ENCODE data around the gene UBE2E3. TPM values are rescaled to one million over a fixed set of nuclear protein-coding genes. Genes with fewer than 3 reads are reported as not detected.

Gene UBE2E3
- total and polyA plus RNA-seq, 2 of the 4 experiments (the other 2 are of a cell fraction) = 106 to 114 TPM

- POLR2A ChIA-PET (ENCODE audit: unreplicated experiment) = no interaction called here
Measured at GRCh38 chr2:180990794-180991193, 10.4 kb downstream of the UBE2E3 start.

More at GRCh38 chr2:180990794-180991193, 10.4 kb downstream of the UBE2E3 start:
- Histone ChIP-seq H3K27me3 (ENCODE audit: control insufficient read depth, insufficient read depth, low read length) (no peaks in the 10 kb centered on the region), H3K9me1 (ENCODE audit: insufficient read depth, low read length) (no peaks in the 10 kb centered on the region; the same call in 1 of the 2 replicates), H2AK9ac (replicated peaks; ENCODE audit: low read depth, low read length, poor library complexity) (no peak overlapping the region), H4K91ac (ENCODE audit: insufficient read depth, low read depth, low read length) (no peak overlapping the region), H3K36me3 (ENCODE audit: control insufficient read depth, insufficient read depth, low read length) (peaks cover 1% of the 10 kb centered on the region; the same call in 1 of the 2 replicates), H2BK20ac (ENCODE audit: low read depth, low read length) (no peak overlapping the region), H3K4me3 (ENCODE audit: insufficient read depth, low read depth, low read length) (no peak overlapping the region), H3K4me1 (ENCODE audit: control insufficient read depth, insufficient read depth, low read length) (no peaks in the 10 kb centered on the region; the same call in 1 of the 2 replicates), H3K9ac (ENCODE audit: low read depth, low read length) (no peak overlapping the region), H2AFZ (replicated peaks; ENCODE audit: low read length, poor library complexity) (no peak overlapping the region), H2BK5ac (ENCODE audit: low read depth, low read length, poor library complexity, severe bottlenecking) (no peak overlapping the region), H3K9me3 (ENCODE audit: control insufficient read depth, insufficient read depth, low read length) (no peaks in the 10 kb centered on the region), H4K8ac (ENCODE audit: low read depth in 2 of 2, low read length in 2 of 2) (no peak overlapping the region), H3K4me2 (ENCODE audit: low read depth, low read length) (no peak overlapping the region), H2AK5ac (ENCODE audit: low read depth, low read length) (no peak overlapping the region), H2BK120ac (ENCODE audit: low read depth, low read length) (no peak overlapping the region), H3K79me1 (ENCODE audit: low read depth in 1 of 2, low read length in 2 of 2) (peaks cover 12 to 46% of the 10 kb centered on the region in 2 experiments), H3K56ac (ENCODE audit: extremely low read depth, insufficient read depth, low read length) (no peak overlapping the region), H3K27ac (ENCODE audit: insufficient read depth, low read length) (no peak overlapping the region), H3K18ac (ENCODE audit: low read depth, low read length) (no peak overlapping the region), H4K20me1 (ENCODE audit: insufficient read depth, low read length) (peaks cover 11% of the 10 kb centered on the region), H2BK15ac (ENCODE audit: low read depth, low read length) (no peak overlapping the region), H3K4ac (ENCODE audit: low read depth, low read length) (no peak overlapping the region), H4K5ac (ENCODE audit: low read depth, low read length) (no peak overlapping the region), H3K14ac (replicated peaks; ENCODE audit: low read depth, low read length) (no peak overlapping the region), H3K23ac (ENCODE audit: low read depth, low read length) (no peak overlapping the region)
- TF ChIP-seq POLR2A (IDR thresholded peaks at IDR 0.05; ENCODE audit: low read depth, low read length) (no peak), MXI1 (IDR thresholded peaks at IDR 0.05; ENCODE audit: borderline replicate concordance, low read depth, low read length) (no peak), CEBPB (IDR thresholded peaks at IDR 0.05; ENCODE audit: low read depth, low read length) (no peak), MAFK (IDR thresholded peaks at IDR 0.05; ENCODE audit: low read depth, low read length) (no peak), CTCF (conservative IDR thresholded peaks at IDR 0.05; ENCODE audit: low read depth, low read length) (no peak), RCOR1 (IDR thresholded peaks at IDR 0.05; ENCODE audit: insufficient replicate concordance, low read length) (no peak), RAD21 (IDR thresholded peaks at IDR 0.05; ENCODE audit: low read length) (no peak), BHLHE40 (IDR thresholded peaks at IDR 0.05; ENCODE audit: low read depth, low read length) (no peak), CHD1 (IDR thresholded peaks at IDR 0.05; ENCODE audit: low read depth, low read length) (no peak), ELK1 (IDR thresholded peaks at IDR 0.05; ENCODE audit: borderline replicate concordance, low read depth, low read length) (no peak), SMC3 (IDR thresholded peaks at IDR 0.05; ENCODE audit: low read depth, low read length) (no peak), RFX5 (IDR thresholded peaks at IDR 0.05; ENCODE audit: low read depth, low read length) (no peak)
- CTCF ChIA-PET = no interaction called here
- dilution Hi-C loops (cut with HindIII; ENCODE audit: low sequenced_read_pairs, unreplicated experiment) = no loop called here
- WGBS, 2 experiments (ENCODE audit: extremely low coverage in 2 of 2, insufficient read length in 1 of 2) = no CpG with 5 or more reads among the region's 1 CpG
- in situ Hi-C loops (cut with MboI; ENCODE audit: low sequenced_read_pairs) = no loop called here
- no TSS peak for BruUV-seq (replicated peaks)
- intact Hi-C loops (cut with micrococcal nuclease) = no loop called here
- no peak for DNase-seq
- no peak for ATAC-seq (ENCODE audit: low read depth)
